A549 (cell line): Measurements from ENCODE around the gene SLC6A17. TPM values are rescaled to one million over a fixed set of nuclear protein-coding genes. Genes with fewer than 3 reads are reported as not detected.

ENCODE experiments used
- ATAC-seq, 2 experiments: fragments of 200-7000 bp in 1 of 2; fragments of >200 bp in 1 of 2; cut with Nextera tagmentation in 1 of 2; cut with Tn5 transposase in 1 of 2; 3 replicates each; pipeline versions ENCODE4 v1.8.0 to v1.9.1; 2018 to 2020; ENCODE audit warnings: mild to moderate bottlenecking in 1 of 2, moderate library complexity in 1 of 2
- CTCF ChIA-PET: fragments of 300-600 bp; sonication (Branson Sonifier 250); formaldehyde crosslinking; extraction: SDS; loops from one replicate; lab custom pipeline; 2021; ENCODE audit warnings: antibody characterized with exemption, inconsistent platforms; lab: Yijun Ruan, JAX
- POLR2A ChIA-PET: fragments of 350-600 bp; formaldehyde crosslinking; extraction: SDS; loops from one replicate; lab custom pipeline; 2021; ENCODE audit warnings: antibody characterized with exemption, inconsistent platforms; lab: Yijun Ruan, JAX
- DNase-seq, 2 experiments: peaks; one replicate each; pipeline versions ENCODE4 v3.0.0 to v3.0.0-alpha.2; 2011 to 2016; ENCODE audit warnings: low read depth in 1 of 2, low spot score in 1 of 2
- FAIRE-seq: peaks from 2 replicates; lab custom pipeline; 2011; peaks lifted over from hg19 to GRCh38; lab: Jason Lieb, UNC
- H3K27ac ChIP-seq, 2 experiments: fragments of >200 bp; sonication (Bioruptor Twin); formaldehyde crosslinking; 3 replicates each; pipeline ENCODE4 v1.5.1; 2016 to 2017
- H3K4me1 ChIP-seq: fragments of >200 bp; sonication (Bioruptor Twin); formaldehyde crosslinking; 3 replicates; pipeline ENCODE4 v1.6.1; 2016
- H3K4me2 ChIP-seq: fragments of >200 bp; sonication (Bioruptor Twin); formaldehyde crosslinking; 3 replicates; pipeline ENCODE4 v1.6.1; 2016
- H3K4me3 ChIP-seq: fragments of >200 bp; sonication (Bioruptor Twin); formaldehyde crosslinking; 3 replicates; pipeline ENCODE4 v1.5.1; 2016
- H3K9me3 ChIP-seq: fragments of >200 bp; sonication (Bioruptor Twin); formaldehyde crosslinking; 3 replicates; pipeline ENCODE4 v1.6.1; 2016
- CBX2 ChIP-seq: fragments of 200-600 bp; sonication (generic); IDR thresholded peaks from 2 replicates; pipeline ENCODE4 v1.6.1; 2016; ENCODE audit warnings: low read depth, mild to moderate bottlenecking, borderline replicate concordance
- CTCF ChIP-seq: fragments of >200 bp; sonication (Bioruptor Twin); formaldehyde crosslinking; IDR thresholded peaks from 3 replicates; pipeline ENCODE4 v1.5.1; 2016
- EHMT2 ChIP-seq: fragments of 200-600 bp; sonication (generic); IDR thresholded peaks from 2 replicates; pipeline ENCODE4 v1.6.1; 2016; ENCODE audit warnings: antibody characterized with exemption, low read depth, mild to moderate bottlenecking, moderate library complexity
- ELK1 ChIP-seq: fragments of 150-350 bp; IDR thresholded peaks from 2 replicates; pipeline ENCODE4 v1.6.1; 2014; ENCODE audit warnings: low read depth, mild to moderate bottlenecking, low read length
- ESRRA ChIP-seq: fragments of 150-350 bp; IDR thresholded peaks from 2 replicates; pipeline ENCODE4 v1.6.1; 2014; ENCODE audit warnings: mild to moderate bottlenecking, low read length, borderline replicate concordance
- HEYL ChIP-seq: fragments of 250-450 bp; sonication (Bioruptor Pico); IDR thresholded peaks from 2 replicates; pipeline ENCODE4 v1.8.0; 2021; ENCODE audit warnings: mild to moderate bottlenecking, moderate library complexity
- HMGXB4 ChIP-seq: fragments of 250-450 bp; sonication (Bioruptor Pico); IDR thresholded peaks from 2 replicates; pipeline ENCODE4 v1.5.0; 2021; ENCODE audit warnings: mild to moderate bottlenecking, moderate library complexity, borderline replicate concordance
- MAFK ChIP-seq: fragments of 450-650 bp; IDR thresholded peaks from 2 replicates; pipeline ENCODE4 v1.6.1; 2014; ENCODE audit not compliant: partially characterized antibody
- NFE2L2 ChIP-seq: fragments of 150-350 bp; conservative IDR thresholded peaks from 2 replicates; pipeline ENCODE4 v1.6.1; 2014; ENCODE audit warnings: low read length
- NPAS2 ChIP-seq: fragments of 250-450 bp; sonication (Bioruptor Pico); IDR thresholded peaks from 2 replicates; pipeline ENCODE4 v1.8.0; 2022; ENCODE audit warnings: mild to moderate bottlenecking, moderate library complexity, borderline replicate concordance
- NR3C1 ChIP-seq: fragments of >200 bp; sonication (Bioruptor Twin); formaldehyde crosslinking; IDR thresholded peaks from 3 replicates; pipeline ENCODE4 v1.6.1; 2017
- REST ChIP-seq: fragments of 200-600 bp; sonication (generic); IDR thresholded peaks from 2 replicates; pipeline ENCODE4 v1.6.1; 2016; ENCODE audit warnings: antibody characterized with exemption, mild to moderate bottlenecking, moderate library complexity
- RNF2 ChIP-seq: fragments of 200-600 bp; sonication (generic); IDR thresholded peaks from 2 replicates; pipeline ENCODE4 v1.6.1; 2016; ENCODE audit warnings: low read depth, mild to moderate bottlenecking, antibody characterized with exemption, moderate library complexity, borderline replicate concordance
- ZFP36 ChIP-seq: fragments of 450-650 bp; IDR thresholded peaks from 2 replicates; pipeline ENCODE4 v1.6.1; 2014; ENCODE audit warnings: borderline replicate concordance; ENCODE audit not compliant: partially characterized antibody
- WGBS: methylation state at CpG from one replicate; pipeline ENCODE4 v1.1.6; 2017; ENCODE audit errors: missing lambda C conversion rate; 5-methylcytosine and 5-hydroxymethylcytosine counted together
- polyA plus RNA-seq, 4 experiments: library from polyadenylated mRNA; depleted of rRNA in 3 of 4; stranded (reverse); fragments of >200 nt; fragmentation: RNase III in 1 of 4; extraction: RNeasy Plus Mini Kit Qiagen cat#74134 plus additional on column Dnase treatment in 1 of 4; gene quantifications; 2 replicates in 3 of 4; 3 replicates in 1 of 4; pipeline ENCODE4 v1.2.3, GENCODE V29; 2011 to 2017

The SLC6A17 gene
- polyA plus RNA-seq, 2 of the 4 experiments (the other 2 are of a cell fraction), result 0.56 to 2.2 TPM

DNA sequence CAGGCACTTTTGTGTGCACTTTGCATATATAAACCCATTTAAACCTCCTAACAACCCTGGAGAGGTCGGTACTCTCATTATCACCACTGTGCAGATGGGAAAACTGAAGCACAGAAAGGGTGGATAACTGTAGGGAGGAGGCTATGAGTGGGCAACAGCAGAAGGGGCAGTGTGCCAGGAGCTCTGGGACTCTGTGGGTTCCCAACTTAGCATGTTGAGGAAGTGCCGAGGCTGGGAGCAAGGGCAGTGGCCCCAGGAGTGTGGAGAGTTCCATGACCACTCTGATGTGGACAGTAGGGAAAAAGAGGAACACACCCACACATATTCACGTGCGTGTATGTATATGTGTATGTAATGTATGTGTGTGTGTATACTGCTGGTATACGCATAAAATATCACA is 34.2 kb downstream of the SLC6A17 start:
- Histone ChIP-seq H3K4me1 (no peaks in the 10 kb centered on the region), H3K4me2 (no peak overlapping the region), H3K4me3 (no peak overlapping the region), H3K9me3 (no peaks in the 10 kb centered on the region), H3K27ac (no peak overlapping the region)
- ATAC-seq, result no peak
- 74% methylated on average over 5 of the region's 5 CpGs for WGBS
- no peak for DNase-seq
- POLR2A ChIA-PET, result no interaction called here
- CTCF ChIA-PET, result interaction anchor here (3.3 kb wide), 1 partner anchor 23 kb away, joined by 12 read pairs; no protein-coding TSS in a partner anchor
- TF ChIP-seq NR3C1, result no peak
- no peak for TF ChIP-seq NPAS2 (CRISPR knock-in tag)
- no peak for TF ChIP-seq REST
- no peak for TF ChIP-seq RNF2
- TF ChIP-seq CBX2, result no peak
- no peak for TF ChIP-seq MAFK
- TF ChIP-seq EHMT2, result no peak
- no peak for TF ChIP-seq ELK1
- no peak for TF ChIP-seq ESRRA
- FAIRE-seq, result no peak

DNA sequence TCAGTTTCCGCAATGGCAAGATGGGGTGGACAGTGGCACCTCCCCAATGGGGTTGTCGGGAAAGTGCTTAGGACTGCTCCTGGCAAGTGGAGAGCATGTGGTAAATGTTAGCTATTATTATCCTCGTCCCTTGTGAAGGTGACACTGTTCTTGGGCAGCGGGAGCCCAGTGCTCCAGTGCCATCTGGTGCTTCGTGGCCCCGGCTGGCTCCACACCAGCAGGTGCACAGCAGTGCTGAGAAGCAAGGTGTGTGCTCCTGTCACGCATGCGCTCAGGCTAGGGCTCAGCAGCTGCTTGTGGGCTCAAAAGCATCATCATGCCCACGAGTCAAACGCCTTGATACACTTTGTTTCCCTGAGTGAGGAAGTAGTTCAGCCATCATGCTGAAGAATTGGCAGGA is 34.9 kb downstream of the SLC6A17 start:
- CTCF ChIA-PET, result interaction anchor here (0.6 to 3.3 kb wide), 4 partner anchors 12 to 275 kb away, joined by 3 to 16 read pairs (median 8); no protein-coding TSS in a partner anchor
- POLR2A ChIA-PET, result no interaction called here
- H3K9me3 ChIP-seq, result no peaks in the 10 kb centered on the region
- no peak overlapping the region for H3K4me2 ChIP-seq
- H3K27ac ChIP-seq, result no peak overlapping the region
- ATAC-seq (no peak), FAIRE-seq (no peak), DNase-seq (no peak)
- no peak overlapping the region for H3K4me3 ChIP-seq
- TF ChIP-seq ZFP36, result no peak
- no peak for TF ChIP-seq CTCF
- TF ChIP-seq NFE2L2, result no peak
- no peak for TF ChIP-seq HEYL
- H3K4me1 ChIP-seq, result no peaks in the 10 kb centered on the region
- 59% methylated on average over 8 of the region's 10 CpGs for WGBS

- WGBS, result 24% methylated on average over 5 of the region's 5 CpGs
- Histone ChIP-seq H3K4me1 (no peaks in the 10 kb centered on the region), H3K9me3 (no peaks in the 10 kb centered on the region), H3K4me2 (no peak overlapping the region), H3K4me3 (no peak overlapping the region), H3K27ac (no peak overlapping the region)
- no peak for ATAC-seq
- no peak for DNase-seq
- CTCF ChIA-PET, result interaction anchor here (1.3 to 3.3 kb wide), 4 partner anchors 10 to 274 kb away, joined by 3 to 16 read pairs (median 9); no protein-coding TSS in a partner anchor
- no peak for TF ChIP-seq HMGXB4 (CRISPR knock-in tag)
- no peak for FAIRE-seq
- POLR2A ChIA-PET, result no interaction called here
Measured at GRCh38 chr1:110186558-110186957, 36.3 kb downstream of the SLC6A17 start.
